GM12864 (cell line): ENCODE data around the gene PKP1.

Source experiments
- DNase-seq: peaks from one replicate; pipeline ENCODE4 v3.0.0-alpha.2; 2011; ENCODE audit warnings: low read depth
- H3K4me3 ChIP-seq: 2 replicates; pipeline ENCODE4 v1.5.1; 2011; ENCODE audit warnings: mild to moderate bottlenecking, low read depth, low read length, control low read depth
- TF ChIP-seq, protein P1 (sequence below): IDR thresholded peaks from 2 replicates; pipeline ENCODE4 v1.5.1; 2011; ENCODE audit warnings: low read depth, mild to moderate bottlenecking, moderate library complexity, low read length, control low read depth, inconsistent platforms; ENCODE audit errors: missing control alignments

The PKP1 gene

DNA sequence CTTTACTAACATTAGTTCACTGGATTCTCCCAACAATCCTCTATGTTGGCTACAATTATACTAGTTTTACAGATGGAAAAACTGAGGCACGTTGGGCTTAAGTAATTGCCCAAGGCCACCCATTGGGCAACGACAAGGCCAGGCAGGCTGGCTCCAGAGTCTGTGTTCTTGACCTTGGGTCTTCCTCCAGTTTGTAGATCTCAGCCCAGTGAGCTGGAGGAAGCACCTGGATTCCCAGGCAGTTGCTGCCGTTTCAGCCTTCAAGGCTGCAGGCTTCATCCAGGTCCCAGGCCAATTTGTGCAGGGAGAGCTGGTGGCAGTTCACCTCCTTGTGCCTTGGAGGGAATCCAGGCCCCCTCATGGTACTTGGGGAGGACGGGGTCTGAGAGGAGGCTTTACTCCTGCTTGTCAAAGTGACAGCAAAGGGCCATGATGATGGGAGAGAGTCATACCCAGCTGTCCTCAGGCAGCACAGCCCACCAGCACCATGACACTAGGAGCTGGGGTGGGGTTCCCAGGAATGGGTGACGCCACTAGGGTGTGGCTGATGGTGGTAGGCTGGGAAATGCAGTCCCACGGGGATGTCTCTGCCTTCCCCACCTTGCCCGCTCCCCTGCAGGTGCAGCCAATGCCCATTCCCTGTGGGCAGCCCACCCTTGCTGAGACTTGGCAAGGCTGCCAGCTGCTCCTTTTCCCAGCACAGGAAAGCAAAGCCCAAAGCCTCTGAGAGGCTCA is 27.1 kb downstream of the PKP1 start:
- TF ChIP-seq, protein P1, sequence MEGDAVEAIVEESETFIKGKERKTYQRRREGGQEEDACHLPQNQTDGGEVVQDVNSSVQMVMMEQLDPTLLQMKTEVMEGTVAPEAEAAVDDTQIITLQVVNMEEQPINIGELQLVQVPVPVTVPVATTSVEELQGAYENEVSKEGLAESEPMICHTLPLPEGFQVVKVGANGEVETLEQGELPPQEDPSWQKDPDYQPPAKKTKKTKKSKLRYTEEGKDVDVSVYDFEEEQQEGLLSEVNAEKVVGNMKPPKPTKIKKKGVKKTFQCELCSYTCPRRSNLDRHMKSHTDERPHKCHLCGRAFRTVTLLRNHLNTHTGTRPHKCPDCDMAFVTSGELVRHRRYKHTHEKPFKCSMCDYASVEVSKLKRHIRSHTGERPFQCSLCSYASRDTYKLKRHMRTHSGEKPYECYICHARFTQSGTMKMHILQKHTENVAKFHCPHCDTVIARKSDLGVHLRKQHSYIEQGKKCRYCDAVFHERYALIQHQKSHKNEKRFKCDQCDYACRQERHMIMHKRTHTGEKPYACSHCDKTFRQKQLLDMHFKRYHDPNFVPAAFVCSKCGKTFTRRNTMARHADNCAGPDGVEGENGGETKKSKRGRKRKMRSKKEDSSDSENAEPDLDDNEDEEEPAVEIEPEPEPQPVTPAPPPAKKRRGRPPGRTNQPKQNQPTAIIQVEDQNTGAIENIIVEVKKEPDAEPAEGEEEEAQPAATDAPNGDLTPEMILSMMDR = no peak
- H3K4me3 ChIP-seq = no peak overlapping the region
- DNase-seq = no peak

DNA sequence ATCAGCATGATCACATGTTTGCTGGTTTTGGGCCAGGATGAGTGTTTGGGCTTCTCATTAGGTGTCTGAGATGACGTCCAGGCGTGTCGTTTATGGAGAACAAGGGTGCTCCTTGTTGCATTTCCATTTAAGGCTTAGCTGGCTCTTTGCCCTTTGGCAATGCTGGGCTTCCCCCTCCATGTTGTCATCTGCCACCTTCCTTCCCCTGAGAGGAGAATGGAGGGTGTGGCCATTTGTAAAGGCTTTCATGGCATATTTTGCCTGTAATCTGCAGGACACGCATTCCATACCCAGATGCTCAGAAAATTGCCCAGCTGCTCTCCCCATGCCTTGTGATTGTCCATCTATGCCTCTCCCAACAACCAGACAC is 27.7 kb downstream of the PKP1 start:
- DNase-seq = no peak
- TF ChIP-seq, protein P1 = no peak
- no peak overlapping the region for H3K4me3 ChIP-seq

DNA sequence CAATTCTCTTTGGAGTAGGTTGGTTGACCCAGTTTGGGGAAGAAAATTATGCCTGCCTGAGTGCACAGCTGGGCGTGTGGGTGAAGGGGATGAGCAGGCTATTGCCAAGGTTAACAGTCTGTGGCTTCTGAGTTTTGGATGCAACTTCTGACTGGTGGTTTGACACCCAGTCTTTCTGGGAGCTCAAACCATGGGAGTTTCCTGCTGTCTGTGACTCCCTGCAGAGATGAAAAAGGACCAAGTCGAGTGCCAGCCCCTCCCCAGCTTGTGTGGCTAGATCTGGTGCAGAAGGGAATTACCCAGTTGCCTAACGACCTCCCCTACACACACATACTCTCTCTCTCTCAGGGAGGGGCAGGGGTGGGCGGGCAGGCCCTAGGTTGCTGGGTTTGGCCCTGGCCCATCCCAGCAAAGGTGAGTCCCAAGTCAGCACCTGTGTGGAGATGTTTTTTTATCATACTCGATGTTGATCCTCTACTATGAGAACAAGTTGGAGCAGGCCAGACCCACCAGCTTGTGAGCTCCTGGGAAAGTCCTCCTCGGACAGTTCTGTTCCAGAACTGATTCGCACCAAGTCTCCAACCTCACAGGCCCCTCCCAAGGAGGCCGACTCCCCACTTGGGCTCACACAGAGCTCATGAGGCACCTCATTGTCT is 28.2 kb downstream of the PKP1 start:
- no peak for DNase-seq
- H3K4me3 ChIP-seq = no peak overlapping the region
- TF ChIP-seq, protein P1 = no peak

DNA sequence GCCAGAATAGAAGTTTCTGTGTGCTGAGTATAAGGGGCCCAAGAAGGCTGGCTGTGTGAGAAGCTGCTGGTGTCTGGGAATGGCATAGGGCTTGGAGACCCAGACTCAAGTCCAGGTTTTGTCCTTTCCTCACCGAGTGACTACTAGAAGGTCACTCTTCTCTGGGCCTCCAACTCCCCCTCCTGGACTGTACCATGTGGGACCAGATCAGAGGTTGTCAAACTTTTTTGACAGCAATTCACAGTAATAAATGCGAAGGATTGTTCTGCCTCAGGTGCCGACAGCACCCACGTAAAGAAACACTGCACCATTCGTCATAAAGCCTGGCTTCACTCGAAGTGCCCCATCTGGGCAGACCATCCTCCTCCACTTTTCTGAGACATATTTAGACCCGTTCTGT is 29.0 kb downstream of the PKP1 start:
- no peak overlapping the region for H3K4me3 ChIP-seq
- no peak for DNase-seq
- TF ChIP-seq, protein P1 = no peak

DNA sequence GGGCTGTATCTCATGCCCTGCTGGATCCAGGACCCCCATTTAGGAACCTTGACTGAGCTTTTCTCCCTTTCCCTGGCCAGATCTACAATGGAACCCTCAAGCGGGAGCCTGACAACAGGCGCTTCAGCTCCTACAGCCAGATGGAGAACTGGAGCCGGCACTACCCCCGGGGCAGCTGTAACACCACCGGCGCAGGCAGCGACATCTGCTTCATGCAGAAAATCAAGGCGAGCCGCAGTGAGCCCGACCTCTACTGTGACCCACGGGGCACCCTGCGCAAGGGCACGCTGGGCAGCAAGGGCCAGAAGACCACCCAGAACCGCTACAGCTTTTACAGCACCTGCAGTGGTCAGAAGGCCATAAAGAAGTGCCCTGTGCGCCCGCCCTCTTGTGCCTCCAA is 29.8 kb downstream of the PKP1 start:
- no peak for DNase-seq
- TF ChIP-seq, protein P1 = no peak
- no peak overlapping the region for H3K4me3 ChIP-seq

DNA sequence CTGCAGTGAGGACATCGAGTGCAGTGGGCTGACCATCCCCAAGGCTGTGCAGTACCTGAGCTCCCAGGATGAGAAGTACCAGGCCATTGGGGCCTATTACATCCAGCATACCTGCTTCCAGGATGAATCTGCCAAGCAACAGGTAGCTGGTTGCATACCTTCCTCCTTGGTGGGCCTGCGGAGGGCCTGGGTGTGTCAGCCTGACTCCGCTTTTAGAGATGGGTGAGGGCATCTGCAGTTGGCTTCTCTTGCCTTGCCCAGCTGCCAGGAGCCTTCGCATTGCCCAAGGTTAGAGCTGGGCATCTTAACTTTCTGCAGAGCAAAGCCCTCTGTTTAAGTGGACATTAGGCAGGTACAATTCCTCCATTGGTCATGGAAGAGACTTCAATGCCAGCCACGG is 33.2 kb downstream of the PKP1 start:
- no peak overlapping the region for H3K4me3 ChIP-seq
- TF ChIP-seq, protein P1 = no peak
- DNase-seq = no peak

DNA sequence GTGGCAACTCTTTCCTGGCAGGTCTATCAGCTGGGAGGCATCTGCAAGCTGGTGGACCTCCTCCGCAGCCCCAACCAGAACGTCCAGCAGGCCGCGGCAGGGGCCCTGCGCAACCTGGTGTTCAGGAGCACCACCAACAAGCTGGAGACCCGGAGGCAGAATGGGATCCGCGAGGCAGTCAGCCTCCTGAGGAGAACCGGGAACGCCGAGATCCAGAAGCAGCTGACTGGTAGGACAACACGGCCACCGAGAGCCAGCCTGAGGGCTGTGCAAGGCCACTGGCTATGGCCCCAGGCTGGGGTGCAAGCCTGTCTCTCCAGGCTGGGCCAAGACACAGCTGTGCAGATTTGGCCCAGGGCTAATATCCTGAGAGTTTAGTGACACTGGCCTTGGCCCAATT is 34.2 kb downstream of the PKP1 start:
- DNase-seq = no peak
- TF ChIP-seq, protein P1 = no peak
- H3K4me3 ChIP-seq = no peak overlapping the region
